HepG2 (cell line): ENCODE results near the gene RBM12. TPM values are rescaled to one million over a fixed set of nuclear protein-coding genes. Genes with fewer than 3 reads are reported as not detected.
A peak's percentile ranks its signal among the peaks of the same experiment; 100 is the strongest.

ENCODE experiments used
- ATF5 ChIP-seq: sonication (generic); formaldehyde crosslinking; IDR thresholded peaks from 2 replicates; pipeline ENCODE4 v1.4.0; 2020; ENCODE audit warnings: mild to moderate bottlenecking, low read depth, missing genetic modification reagents
- CREB3 ChIP-seq: sonication (generic); formaldehyde crosslinking; IDR thresholded peaks from 2 replicates; pipeline ENCODE4 v1.5.0; 2020; ENCODE audit warnings: missing genetic modification reagents
- HNRNPLL ChIP-seq: fragments of 200-400 bp; formaldehyde crosslinking; IDR thresholded peaks from 2 replicates; pipeline ENCODE4 v1.6.1; 2017; ENCODE audit warnings: mild to moderate bottlenecking, low read depth, low read length; ENCODE audit not compliant: poor library complexity, severe bottlenecking
- MAFK ChIP-seq, 2 experiments: IDR thresholded peaks in 1 of 2; conservative IDR thresholded peaks in 1 of 2; 2 replicates each; pipeline ENCODE4 v1.6.1; 2011; ENCODE audit warnings: improper control_type of control experiment in 2 of 2, low read length in 2 of 2
- MAX ChIP-seq: IDR thresholded peaks from 2 replicates; pipeline ENCODE4 v1.6.1; 2012; ENCODE audit warnings: inconsistent platforms
- MIER3 ChIP-seq: IDR thresholded peaks from 2 replicates; pipeline ENCODE4 v1.6.1; 2016; ENCODE audit warnings: missing compliant biosample characterization, borderline replicate concordance
- NFAT5 ChIP-seq: sonication (generic); formaldehyde crosslinking; IDR thresholded peaks from 2 replicates; pipeline ENCODE4 v1.4.0; 2020; ENCODE audit warnings: missing genetic modification reagents
- PAXIP1 ChIP-seq: sonication (generic); formaldehyde crosslinking; conservative IDR thresholded peaks from 2 replicates; pipeline ENCODE4 v1.4.0; 2020; ENCODE audit warnings: mild to moderate bottlenecking, missing genetic modification reagents, moderate library complexity
- POLR2AphosphoS5 ChIP-seq: IDR thresholded peaks from 2 replicates; pipeline ENCODE4 v1.6.1; 2012; ENCODE audit warnings: low read depth, low read length
- PRPF4 ChIP-seq: fragments of 200-400 bp; formaldehyde crosslinking; IDR thresholded peaks from 2 replicates; pipeline ENCODE4 v1.6.1; 2016; ENCODE audit warnings: low read length, low read depth; ENCODE audit not compliant: poor library complexity, severe bottlenecking
- REXO4 ChIP-seq: sonication (generic); formaldehyde crosslinking; IDR thresholded peaks from 2 replicates; pipeline ENCODE4 v1.8.0; 2022; ENCODE audit warnings: missing genetic modification reagents, mild to moderate bottlenecking, borderline replicate concordance
- RFXANK ChIP-seq: IDR thresholded peaks from 2 replicates; pipeline ENCODE4 v1.6.1; 2016
- ZC3H13 ChIP-seq: sonication (generic); formaldehyde crosslinking; IDR thresholded peaks from 2 replicates; pipeline ENCODE4 v1.8.1; 2023; ENCODE audit warnings: mild to moderate bottlenecking, missing genetic modification reagents, moderate library complexity
- ZNF275 ChIP-seq: sonication (generic); formaldehyde crosslinking; IDR thresholded peaks from 2 replicates; pipeline ENCODE4 v1.8.0; 2022; ENCODE audit warnings: missing genetic modification reagents, mild to moderate bottlenecking, inconsistent platforms, borderline replicate concordance
- ZNF326 ChIP-seq: sonication (generic); formaldehyde crosslinking; IDR thresholded peaks from 2 replicates; pipeline ENCODE4 v1.4.0; 2020; ENCODE audit warnings: missing genetic modification reagents, borderline replicate concordance
- ZSCAN12 ChIP-seq: sonication (generic); formaldehyde crosslinking; IDR thresholded peaks from 2 replicates; pipeline ENCODE4 v1.9.0; 2021; ENCODE audit warnings: mild to moderate bottlenecking, missing genetic modification reagents
- polyA plus RNA-seq, 8 experiments: library from polyadenylated mRNA; depleted of rRNA in 3 of 8; stranded (reverse) in 7 of 8; unstranded in 1 of 8; fragments of >200 nt; fragmentation: Illumina TruSeq in 4 of 8; extraction: Trizol in 4 of 8; gene quantifications; 2 replicates each; pipeline versions ENCODE4 v1.2.1 to v1.2.3, GENCODE V29; 2011 to 2016; ENCODE audit warnings: low read depth in 4 of 8, missing spikeins in 1 of 8, mixed read lengths in 1 of 8; ENCODE audit not compliant: insufficient read depth in 1 of 8
- total RNA-seq, 5 experiments: library from RNA; depleted of rRNA; stranded (reverse); fragments of >200 nt; fragmentation: Illumina TruSeq; extraction: Trizol; gene quantifications; 2 replicates each; pipeline ENCODE4 v1.2.3, GENCODE V29; 2016; ENCODE audit warnings: low read depth in 1 of 5

RBM12 gene
- total and polyA plus RNA-seq, 2 of the 13 experiments (the other 11 are each of a cell fraction or from before 2014, with no cell fraction given), result 97.9 to 104 TPM

- TF ChIP-seq ZNF275 (peak; percentile 74; the same call in 1 of the 2 replicates), POLR2AphosphoS5 (peak; percentile 100), PAXIP1 (CRISPR knock-in tag) (peak; percentile 88), CREB3 (CRISPR knock-in tag) (peak; percentile 78), HNRNPLL (peak; percentile 88), MIER3 (peak; percentile 92; the same call in 1 of the 2 replicates), ZC3H13 (CRISPR knock-in tag) (peak; percentile 93), ATF5 (CRISPR knock-in tag) (peak; percentile 98), RFXANK (0 out of 2 replicates have a peak, but pooled peaks have one; percentile 49), REXO4 (CRISPR knock-in tag) (peak; percentile 96), MAX (peak; percentile 96), ZNF326 (no peak), MAFK (conservative IDR thresholded peaks at IDR 0.05 in 1 of 2, IDR thresholded peaks at IDR 0.05 in 1 of 2; ENCODE audit: low read length in 2 of 2) (peak; percentile 28 to 51; a peak in 3 of 4 replicates), NFAT5 (CRISPR knock-in tag) (no peak; the same call in 1 of the 2 replicates), ZSCAN12 (CRISPR knock-in tag) (no peak), PRPF4 (no peak)
These were observed at the start of gene RBM12, which contains the start of gene CPNE1 (continued) for GRCh38 chr20:35664466-35665206.
